HG03280 (cell line): ENCODE data around the gene COL28A1.

Experiments used
- ATAC-seq: cut with Tn5 transposase; IDR thresholded peaks from one replicate; pipeline ENCODE4 v1.9.1; 2021; ENCODE audit warnings: mild to moderate bottlenecking, moderate library complexity; ENCODE audit not compliant: unreplicated experiment

The COL28A1 gene

GRCh38 chr7:7521259-7521658 lies 14.4 kb downstream of the COL28A1 start:
- no peak for ATAC-seq

- ATAC-seq = no peak
These were observed 16.1 kb downstream of the COL28A1 start for GRCh38 chr7:7519528-7519927.

GRCh38 chr7:7519056-7519455 lies 16.6 kb downstream of the COL28A1 start:
- ATAC-seq = no peak

GRCh38 chr7:7517754-7518153 lies 17.9 kb downstream of the COL28A1 start:
- no peak for ATAC-seq

- no peak for ATAC-seq
These were observed 19.0 kb downstream of the COL28A1 start for GRCh38 chr7:7516662-7517061.

GRCh38 chr7:7516156-7516555 lies 19.5 kb downstream of the COL28A1 start:
- no peak for ATAC-seq

- no peak for ATAC-seq
These were observed 22.6 kb downstream of the COL28A1 start for GRCh38 chr7:7512861-7513597.

GRCh38 chr7:7510794-7511193 lies 24.9 kb downstream of the COL28A1 start:
- ATAC-seq = no peak

- ATAC-seq = no peak
These were observed 29.8 kb downstream of the COL28A1 start for GRCh38 chr7:7505915-7506314.

GRCh38 chr7:7504910-7505704 lies 30.6 kb downstream of the COL28A1 start:
- ATAC-seq = no peak

GRCh38 chr7:7499892-7500291 lies 35.8 kb downstream of the COL28A1 start:
- ATAC-seq = no peak

GRCh38 chr7:7498856-7499255 lies 36.8 kb downstream of the COL28A1 start:
- ATAC-seq = no peak

- no peak for ATAC-seq
These were observed 39.4 kb downstream of the COL28A1 start for GRCh38 chr7:7496311-7496710.

- ATAC-seq = no peak
These were observed 40.5 kb downstream of the COL28A1 start for GRCh38 chr7:7495171-7495570.

GRCh38 chr7:7491044-7491443 lies 44.6 kb downstream of the COL28A1 start:
- no peak for ATAC-seq

- ATAC-seq = no peak
These were observed 45.7 kb downstream of the COL28A1 start for GRCh38 chr7:7490003-7490402.

- ATAC-seq = no peak
These were observed 46.1 kb downstream of the COL28A1 start for GRCh38 chr7:7489546-7489945.

GRCh38 chr7:7486362-7486761 lies 49.3 kb downstream of the COL28A1 start:
- no peak for ATAC-seq

GRCh38 chr7:7484072-7484471 lies 51.6 kb downstream of the COL28A1 start:
- no peak for ATAC-seq

GRCh38 chr7:7481802-7482201 lies 53.9 kb downstream of the COL28A1 start:
- ATAC-seq = no peak

- no peak for ATAC-seq
These were observed 56.3 kb downstream of the COL28A1 start for GRCh38 chr7:7479275-7479805.

GRCh38 chr7:7478569-7478968 lies 57.1 kb downstream of the COL28A1 start:
- no peak for ATAC-seq
